GM21515 (cell line): Measurements from ENCODE around the gene LYRM4.

Experiments
- ATAC-seq: cut with Tn5 transposase; IDR thresholded peaks from one replicate; pipeline ENCODE4 v1.9.1; 2021; ENCODE audit not compliant: unreplicated experiment

The LYRM4 gene

DNA sequence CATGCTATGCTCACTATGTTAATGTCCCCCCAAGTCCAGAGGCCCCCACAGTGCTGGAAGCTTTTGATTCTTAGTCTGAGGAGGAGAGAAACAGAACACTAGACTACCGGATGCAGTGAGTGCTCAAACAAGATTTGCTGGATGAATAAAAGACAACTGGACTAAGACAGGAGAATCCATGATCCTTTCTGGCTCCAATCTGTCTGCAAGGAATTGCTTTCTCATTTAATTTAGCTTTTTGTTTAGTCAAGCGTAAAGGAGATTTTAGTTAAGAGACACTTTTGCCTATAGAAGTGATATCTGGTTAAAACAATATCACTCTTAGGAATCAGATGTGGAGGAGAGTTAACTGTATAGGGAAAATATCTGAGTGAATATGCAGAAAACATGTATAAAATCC is 13.5 kb downstream of the LYRM4 start:
- no peak for ATAC-seq

DNA sequence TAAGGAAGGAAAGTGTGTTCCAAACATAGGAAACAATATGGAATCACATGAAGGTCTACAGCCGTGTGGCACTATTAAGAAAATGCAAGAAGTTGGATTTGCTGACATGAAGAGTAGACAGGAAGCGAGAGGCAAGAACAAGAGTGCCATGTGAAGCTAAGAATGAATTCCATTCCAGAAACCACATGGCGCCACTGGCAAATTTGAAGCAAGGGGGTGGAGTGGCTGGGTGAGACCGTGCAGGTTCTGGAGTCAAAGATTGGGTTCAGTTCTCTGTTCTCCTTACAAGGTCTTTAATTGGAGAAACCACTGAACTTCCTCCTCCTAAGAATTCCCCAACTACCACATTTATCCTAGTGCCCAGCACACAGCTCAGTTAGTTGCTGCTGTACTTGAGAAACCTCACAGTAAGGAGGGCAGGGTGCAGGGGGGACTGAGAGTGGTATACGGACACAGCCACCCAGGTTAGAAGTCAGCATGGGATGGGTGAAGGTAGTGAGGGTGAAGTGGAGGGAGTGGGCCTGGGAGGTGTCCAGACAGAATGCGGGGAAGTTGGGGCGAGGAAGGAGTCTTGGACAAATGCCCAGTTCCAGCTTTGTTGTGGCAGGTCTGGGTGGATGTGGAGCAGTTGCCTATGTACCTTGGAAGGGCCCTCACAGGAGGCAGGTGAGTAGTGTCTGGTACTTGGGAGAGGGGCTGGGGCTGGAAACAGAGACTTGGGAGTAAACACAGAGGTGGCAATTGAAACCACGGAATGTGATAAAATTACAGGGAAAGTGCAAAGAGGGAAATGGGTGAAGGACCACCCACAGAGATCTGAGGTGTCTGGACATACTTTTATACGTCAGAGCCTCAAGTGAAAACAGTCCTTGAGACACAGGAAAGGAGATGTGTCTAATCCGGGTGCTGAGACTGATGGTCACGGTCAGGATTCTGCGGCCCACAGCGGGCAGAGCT is 14.3 kb downstream of the LYRM4 start:
- ATAC-seq = no peak

DNA sequence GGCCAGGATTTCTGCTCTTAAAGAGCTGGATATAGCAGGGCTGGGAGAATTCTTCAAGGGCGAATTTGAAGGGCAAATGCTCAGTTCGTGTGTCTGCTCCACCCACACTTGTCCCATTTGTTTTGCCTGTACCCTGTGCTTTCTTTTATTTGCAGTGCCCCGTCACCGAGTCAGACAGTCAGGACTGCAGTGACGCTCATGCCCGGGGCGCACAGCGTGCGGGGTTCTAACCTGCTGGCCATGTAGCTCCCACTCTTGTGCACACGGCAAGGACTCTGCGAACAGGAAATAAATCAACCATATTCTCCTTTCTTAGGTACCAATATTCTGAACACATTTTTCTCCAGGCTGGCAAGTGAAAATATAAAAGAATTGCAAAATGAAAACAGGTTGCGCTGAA is 17.7 kb downstream of the LYRM4 start:
- ATAC-seq = no peak

DNA sequence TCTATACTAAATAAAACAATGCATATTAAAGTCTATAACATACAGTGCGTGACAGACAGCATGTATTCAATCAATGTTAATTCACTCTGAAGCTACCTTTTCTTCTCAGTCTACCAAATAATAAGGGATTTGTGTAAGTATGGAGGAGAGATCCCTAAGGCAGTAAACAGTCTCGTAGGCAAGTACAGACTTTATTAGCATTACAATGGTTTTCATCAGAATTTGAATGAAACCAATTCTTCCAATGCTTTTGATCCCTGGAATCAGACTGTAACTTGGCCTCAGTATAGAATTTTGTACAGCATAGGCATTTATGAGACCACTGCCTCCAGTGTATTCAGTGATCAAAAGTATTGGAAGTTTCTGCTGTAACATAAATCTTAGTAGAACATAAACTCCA is 19.5 kb downstream of the LYRM4 start:
- no peak for ATAC-seq

DNA sequence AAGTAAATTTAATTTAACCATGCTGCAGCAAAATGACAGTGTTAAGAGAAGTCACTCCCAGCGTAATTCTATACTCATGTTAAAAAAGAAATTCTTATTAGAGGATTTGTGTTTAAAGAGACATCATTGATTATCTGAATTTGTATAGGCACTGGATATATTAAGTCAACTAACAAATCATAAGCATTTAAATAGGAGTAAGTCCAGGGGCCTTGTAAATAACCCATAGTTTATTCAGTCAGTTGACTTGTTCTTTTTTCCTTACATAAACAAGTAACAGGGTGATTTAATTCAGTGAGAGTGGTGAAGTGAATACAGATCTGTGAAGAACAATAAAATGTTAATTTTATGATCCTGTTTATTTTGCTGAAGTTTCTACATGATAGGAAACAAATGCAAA is 22.4 kb downstream of the LYRM4 start:
- ATAC-seq = no peak

DNA sequence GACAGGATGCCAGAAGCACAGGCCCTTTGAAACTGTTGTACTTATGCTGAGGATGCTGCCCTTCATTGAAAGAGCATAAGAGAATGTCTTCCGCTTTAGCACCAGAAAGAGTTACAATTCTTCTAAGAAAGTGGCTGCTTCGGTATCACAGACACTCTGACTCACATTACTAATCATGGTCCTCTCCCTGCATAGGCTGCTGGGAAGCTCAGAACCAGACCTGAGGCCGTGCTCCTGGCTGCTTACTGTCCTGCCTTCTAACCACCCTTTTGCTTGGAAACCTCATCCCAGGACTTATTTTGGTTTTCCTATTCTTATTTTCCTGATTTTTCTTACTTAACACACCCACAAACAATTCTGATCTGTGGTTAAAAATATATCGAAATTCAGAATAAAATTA is 22.9 kb downstream of the LYRM4 start:
- no peak for ATAC-seq

DNA sequence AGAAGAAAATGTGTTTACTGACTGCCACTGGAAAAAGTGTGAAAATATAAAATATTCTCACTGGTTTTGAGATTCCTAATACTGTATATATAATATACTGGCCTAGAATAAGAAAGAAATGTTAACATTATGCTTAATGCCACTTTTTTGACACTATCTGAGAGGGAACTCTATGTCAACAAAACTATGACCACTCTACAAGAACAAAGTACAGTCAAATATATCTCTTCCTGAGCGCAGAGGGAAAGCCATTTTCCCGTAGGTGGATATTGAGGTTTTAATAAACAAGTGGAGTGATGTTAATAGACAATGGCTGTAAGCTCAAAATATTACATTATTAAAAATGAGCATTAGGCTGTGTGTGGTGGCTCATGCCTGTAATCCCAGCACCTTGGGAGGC is 24.9 kb downstream of the LYRM4 start:
- ATAC-seq = no peak

DNA sequence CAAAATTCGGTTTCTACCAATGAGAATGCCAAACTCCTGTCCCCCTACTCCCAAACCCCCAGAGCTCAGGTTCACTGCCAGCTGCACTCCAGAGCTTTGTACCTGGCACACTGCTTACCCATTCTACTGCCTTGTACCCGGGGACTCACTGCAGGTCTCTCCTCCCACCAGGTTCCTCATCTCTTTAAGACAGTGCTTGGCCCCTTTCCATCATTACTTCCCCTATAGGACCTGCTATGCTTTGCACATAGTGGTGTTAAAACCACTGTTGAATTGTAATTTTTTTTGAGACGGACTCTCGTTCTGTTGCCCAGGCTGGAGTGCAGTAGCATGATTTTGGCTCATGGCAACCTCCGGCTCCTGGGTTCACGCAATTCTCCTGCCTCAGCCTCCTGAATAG is 25.9 kb downstream of the LYRM4 start:
- ATAC-seq = no peak

DNA sequence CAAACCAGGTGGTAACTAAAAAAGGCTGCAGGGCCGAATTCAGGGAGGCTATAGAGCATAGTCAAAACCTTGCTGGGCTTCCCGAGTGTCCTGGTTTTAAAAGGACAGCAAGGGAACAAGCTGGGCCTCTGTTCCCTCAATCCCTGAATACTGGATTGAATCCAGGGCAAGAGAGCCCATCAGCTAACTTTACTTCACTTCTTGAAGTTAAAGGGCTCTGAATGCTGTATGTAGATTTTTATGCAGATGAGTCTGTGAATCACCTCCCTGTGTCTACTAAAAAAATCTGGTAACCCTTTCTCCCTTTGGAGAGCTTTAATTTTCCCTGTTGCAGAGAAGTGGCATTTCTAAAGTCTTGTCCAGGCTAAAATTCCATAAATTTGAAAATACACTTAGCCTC is 29.5 kb downstream of the LYRM4 start:
- no peak for ATAC-seq

DNA sequence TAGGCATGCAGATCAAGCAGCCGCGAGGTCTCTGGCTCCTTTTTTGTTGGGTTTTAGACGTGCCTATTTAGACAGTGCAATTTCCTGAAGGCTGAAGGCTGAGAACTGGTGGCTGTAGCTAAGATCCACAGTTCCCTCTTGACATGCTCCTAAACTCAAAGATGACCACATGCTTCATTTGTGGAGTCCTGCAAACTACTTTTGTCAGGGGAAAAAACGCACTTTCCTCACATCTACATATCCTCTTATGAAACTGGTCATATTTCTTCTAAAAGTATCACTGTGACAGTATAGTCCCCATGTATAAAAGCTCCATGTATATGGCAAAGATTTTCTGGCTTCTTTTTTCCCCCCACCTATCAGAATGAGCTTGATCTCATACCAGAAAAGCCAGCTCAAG is 30.7 kb downstream of the LYRM4 start:
- no peak for ATAC-seq

DNA sequence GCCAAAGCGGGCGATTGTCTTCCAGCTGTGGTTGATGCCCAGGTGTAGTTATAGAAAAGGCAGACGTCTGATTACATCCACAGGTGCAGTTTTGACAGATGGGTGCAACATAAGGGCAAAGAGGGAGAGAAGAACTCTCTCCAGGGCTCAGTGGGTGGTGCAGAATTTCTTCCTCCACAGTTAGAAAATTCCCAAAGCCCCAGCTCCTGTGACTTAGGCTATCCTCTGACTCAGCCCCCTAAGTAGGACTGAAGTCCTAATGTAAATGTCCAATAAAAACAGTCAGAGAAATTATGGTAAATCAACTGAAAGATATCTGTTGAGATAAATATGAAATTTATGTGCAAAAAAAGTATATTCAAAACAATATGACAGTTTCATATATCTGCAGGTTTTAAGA is 31.4 kb downstream of the LYRM4 start:
- no peak for ATAC-seq

DNA sequence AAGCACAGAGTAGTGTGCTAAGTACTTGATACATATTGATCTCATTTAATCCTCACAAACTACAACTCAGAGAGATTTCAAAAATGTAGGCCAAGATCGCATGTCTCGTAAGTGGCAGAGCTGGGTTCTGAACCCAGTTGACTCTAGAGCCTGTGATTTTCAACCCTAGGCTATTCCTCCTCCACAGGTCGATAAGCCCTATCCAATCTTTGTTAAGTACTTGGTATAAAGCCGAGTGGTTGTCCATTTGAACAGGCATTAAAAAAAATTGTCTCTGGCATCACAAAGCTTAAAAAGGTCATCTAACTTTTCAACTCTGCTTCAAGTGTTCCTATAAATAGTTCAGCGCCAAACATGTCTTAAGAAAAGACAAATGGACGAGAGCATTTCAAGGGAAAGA is 37.4 kb downstream of the LYRM4 start:
- no peak for ATAC-seq

DNA sequence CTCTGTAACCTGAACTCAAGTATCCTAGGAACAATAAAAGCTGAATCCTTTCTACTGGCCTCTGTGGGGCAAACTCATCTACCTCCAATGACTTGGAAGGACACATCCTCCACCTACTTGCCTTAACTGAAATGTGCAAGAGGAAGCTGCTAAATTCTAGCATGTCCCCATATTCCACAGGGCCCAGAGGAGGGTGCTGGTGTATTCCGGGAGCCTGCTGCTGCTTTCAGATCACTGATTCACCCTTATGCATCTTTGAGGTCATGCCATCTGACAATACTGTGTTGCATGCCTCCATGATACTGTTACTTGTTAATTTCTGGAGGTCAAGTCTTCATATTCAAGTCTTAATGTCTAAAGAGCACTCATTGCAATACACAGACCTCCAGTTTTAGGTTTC is 40.3 kb downstream of the LYRM4 start:
- no peak for ATAC-seq

DNA sequence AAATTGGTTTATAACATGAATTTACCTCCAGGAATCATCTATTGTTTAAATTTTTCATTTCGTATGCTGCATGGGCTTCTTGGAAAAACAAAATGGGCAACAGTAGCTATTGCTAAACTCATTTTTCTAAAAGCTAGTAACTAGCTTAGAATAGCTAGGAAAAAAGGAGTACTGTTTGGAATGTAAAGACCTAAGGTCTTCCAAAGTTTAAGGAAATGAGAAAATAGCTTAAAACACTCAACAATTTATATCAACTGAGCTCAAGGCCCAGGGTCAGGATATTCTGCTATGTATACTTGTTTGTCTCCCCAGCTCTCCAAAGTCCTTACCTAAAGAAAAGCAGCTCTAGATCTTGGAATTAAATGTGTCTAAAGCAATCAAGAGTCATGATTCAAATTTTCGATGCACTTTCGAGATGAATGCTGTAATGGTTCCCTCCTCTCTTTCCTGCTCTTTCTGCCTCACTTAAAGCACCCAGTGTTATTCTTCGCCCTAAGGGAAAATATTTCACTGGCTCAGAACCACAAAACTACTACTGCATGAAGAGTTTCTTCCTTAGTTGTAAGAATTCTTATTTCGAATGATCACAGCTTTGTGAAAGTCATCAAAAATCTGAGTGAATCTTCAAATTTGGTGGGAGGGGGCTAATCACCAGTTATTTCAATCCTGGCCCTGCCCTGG is 41.6 kb downstream of the LYRM4 start:
- no peak for ATAC-seq

DNA sequence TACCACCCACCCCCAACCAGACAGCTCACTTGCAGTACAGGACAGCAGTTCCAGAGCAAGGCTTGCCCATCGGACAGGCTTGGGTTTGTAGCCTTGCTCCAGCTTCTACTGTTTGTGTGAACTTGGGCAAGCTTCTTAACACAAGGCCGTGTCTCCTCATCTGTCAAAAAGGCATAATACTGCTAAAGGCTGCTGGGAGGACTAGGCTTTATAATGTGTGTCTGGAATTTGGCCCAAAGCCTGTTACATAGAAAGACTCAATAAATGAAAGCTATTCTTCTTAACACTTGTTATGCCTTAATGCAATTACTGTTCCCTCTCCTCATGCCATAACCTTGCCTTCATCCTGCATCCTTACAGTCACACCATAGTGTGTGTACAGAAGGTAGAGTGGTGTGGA is 43.4 kb downstream of the LYRM4 start:
- ATAC-seq = no peak

DNA sequence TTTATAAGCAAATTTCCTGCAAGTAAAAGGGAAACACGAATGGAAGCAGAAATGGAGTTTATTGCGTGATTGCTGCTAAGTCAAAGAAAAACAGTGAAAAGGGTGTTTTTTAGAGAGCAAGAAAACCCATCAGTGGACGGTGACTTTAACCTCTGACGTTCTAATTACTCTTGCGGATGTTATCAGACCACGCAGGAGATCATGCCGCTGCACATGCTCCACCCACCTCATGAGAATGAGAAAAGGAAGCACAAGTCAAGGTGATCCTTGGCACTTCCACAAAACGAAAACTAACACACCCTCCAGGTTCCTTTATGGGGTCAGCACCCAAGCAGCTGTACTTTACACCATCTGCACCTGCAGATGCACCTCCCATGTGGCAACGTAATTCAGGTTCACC is 45.0 kb downstream of the LYRM4 start:
- no peak for ATAC-seq

DNA sequence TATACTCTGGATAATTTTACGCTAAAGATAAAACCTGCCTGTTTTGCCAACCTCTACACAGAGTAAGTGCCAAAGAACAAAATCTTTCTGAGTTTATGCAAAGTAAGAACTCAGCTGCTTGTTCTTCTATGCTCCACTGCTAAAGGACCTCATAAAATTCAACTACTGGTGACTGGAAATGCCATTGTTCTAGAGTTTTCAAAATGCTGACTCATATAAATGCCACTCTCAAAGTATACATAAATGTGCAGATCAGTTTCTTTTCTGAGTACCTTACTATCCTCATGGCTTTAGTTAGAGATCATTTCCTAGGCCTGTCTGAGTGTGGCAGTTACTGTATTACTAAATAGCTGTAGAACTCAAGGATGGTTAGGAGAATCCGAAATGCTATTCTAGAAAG is 45.6 kb downstream of the LYRM4 start:
- no peak for ATAC-seq

DNA sequence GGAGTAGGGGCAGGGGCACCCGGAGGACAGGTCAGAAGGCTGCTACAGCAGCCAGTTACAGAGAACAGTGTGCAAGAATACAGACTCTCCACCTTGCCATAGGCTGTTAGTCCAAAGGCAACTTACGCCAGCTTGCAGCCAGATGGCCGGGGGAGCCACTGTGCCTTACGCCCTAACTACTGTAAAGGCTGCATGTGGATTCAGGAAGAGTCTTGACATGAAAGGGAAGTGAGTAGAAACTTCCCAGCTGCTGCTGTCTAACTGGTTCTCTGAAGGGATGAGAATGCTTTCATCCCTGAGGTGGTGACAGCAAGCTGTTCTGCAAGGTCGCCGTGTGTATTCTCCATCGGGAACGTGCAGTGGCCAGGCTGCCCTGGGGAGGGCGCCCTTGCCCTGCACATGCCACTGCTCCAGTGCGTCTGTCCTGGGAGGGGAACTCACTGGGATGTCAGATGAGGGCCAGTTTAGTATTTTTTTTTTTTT is 46.1 kb downstream of the LYRM4 start:
- ATAC-seq = no peak

DNA sequence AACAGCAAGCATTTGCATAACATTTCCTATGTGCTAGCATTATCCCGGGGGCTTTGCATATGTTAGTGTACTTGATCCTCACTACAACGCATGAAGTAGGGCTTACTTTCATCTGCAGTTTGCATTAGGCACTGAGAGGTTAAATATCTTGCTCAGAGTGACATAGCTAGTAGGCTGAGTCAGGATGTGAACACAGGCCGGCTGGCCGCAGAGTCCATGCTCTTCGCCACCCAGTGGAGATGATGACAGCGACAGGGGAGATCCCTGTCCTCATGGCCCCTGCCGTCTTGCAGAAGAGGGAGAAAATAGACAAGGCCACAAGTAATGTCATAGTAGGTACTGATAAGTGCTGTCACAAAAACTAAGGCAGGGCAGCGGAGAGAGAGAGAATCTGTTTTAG is 46.9 kb downstream of the LYRM4 start:
- ATAC-seq = no peak

DNA sequence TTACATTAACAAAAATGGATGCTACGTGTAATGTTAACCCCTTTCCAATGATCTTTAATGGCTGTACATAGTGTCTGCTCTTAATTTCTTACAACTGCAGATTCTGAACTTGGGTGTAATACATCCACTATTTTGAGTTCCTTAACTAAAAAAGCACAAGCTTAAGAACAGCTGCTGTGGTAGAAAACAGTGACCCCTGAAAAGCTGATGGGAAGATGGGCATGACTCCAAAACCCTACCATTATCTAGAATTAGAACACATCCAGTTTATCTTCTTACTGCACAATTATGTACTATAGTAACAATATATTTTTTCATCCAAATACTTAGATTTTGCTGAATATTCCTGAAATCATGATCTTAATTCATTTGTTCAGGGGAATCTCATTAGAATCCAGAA is 49.3 kb downstream of the LYRM4 start:
- ATAC-seq = no peak

DNA sequence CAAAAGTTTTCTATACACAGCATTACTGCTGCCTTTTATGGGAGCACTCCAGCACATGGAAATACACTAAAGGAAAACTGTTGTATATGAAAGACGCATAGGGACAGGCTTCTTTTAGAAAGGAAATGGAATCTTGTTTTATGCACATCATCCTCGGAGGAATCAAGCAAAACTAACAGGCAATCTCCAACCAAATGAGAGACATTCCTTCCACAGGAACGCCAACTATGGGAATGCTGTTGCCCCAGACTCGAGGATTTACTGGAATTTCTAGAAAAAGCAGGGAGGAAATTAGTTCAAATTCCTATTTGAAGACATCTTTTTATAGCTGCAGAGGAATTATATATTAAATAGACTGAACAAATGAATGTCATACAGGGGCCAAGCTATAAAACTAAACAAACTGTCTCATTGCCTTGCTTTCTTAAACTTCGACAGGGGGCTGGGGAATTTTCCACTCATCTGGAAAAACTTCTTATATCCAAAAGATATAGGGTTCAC is 52.2 kb downstream of the LYRM4 start:
- ATAC-seq = no peak

DNA sequence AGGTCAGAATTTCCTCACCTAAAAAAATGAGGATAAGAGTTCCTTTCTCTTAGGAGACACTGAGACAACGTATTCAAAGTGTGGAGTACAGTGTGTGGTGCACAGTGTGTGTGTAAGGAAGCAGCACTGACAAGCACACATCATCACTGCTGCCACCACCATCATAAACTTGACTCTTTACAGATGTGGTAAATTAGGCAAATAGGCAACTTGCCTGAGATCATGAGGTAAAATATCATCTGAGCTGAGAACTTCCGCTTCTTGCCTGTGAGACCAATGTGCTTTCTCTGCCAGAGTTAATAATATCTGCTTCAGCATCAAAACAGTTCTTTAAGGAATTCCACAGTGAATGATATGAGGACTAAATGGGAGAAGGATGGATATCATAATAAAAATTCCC is 52.7 kb downstream of the LYRM4 start:
- ATAC-seq = no peak
